GM23248 (cell line): ENCODE results near the gene CTIF. TPM values are rescaled to one million over a fixed set of nuclear protein-coding genes. Genes with fewer than 3 reads are reported as not detected.

Source experiments
- DNase-seq: peaks from one replicate; pipeline ENCODE4 v3.0.0-alpha.2; 2015
- H2AFZ ChIP-seq: fragments of 200-600 bp; sonication (generic); 2 replicates; pipeline ENCODE4 v1.6.1; 2016; ENCODE audit warnings: antibody characterized with exemption
- H3F3A ChIP-seq: fragments of 200-600 bp; sonication (generic); 2 replicates; pipeline ENCODE4 v1.6.1; 2016; ENCODE audit warnings: mild to moderate bottlenecking, antibody characterized with exemption, mixed run types; ENCODE audit not compliant: insufficient read depth
- H3K27ac ChIP-seq: fragments of 200-600 bp; sonication (generic); 2 replicates; pipeline ENCODE4 v1.5.1; 2016; ENCODE audit warnings: mild to moderate bottlenecking
- H3K27me3 ChIP-seq: fragments of 200-600 bp; sonication (generic); replicated peaks from 2 replicates; pipeline ENCODE4 v1.6.1; 2016; ENCODE audit warnings: mild to moderate bottlenecking; ENCODE audit not compliant: insufficient read depth
- H3K36me3 ChIP-seq: fragments of 200-600 bp; sonication (generic); 2 replicates; pipeline ENCODE4 v1.6.1; 2016; ENCODE audit warnings: low read depth, mild to moderate bottlenecking
- H3K4me1 ChIP-seq: fragments of 200-600 bp; sonication (generic); 2 replicates; pipeline ENCODE4 v1.6.1; 2016; ENCODE audit warnings: mild to moderate bottlenecking; ENCODE audit not compliant: insufficient read depth
- H3K4me2 ChIP-seq: fragments of 200-600 bp; sonication (generic); one replicate; pipeline ENCODE4 v1.6.1; 2016; ENCODE audit warnings: mild to moderate bottlenecking; ENCODE audit not compliant: unreplicated experiment
- H3K4me3 ChIP-seq: fragments of 200-600 bp; sonication (generic); 2 replicates; pipeline ENCODE4 v1.5.1; 2016; ENCODE audit warnings: mild to moderate bottlenecking
- H3K79me2 ChIP-seq: fragments of 200-600 bp; sonication (generic); 2 replicates; pipeline ENCODE4 v1.6.1; 2016; ENCODE audit warnings: mild to moderate bottlenecking; ENCODE audit not compliant: insufficient read depth
- H3K9ac ChIP-seq: fragments of 200-600 bp; sonication (generic); 2 replicates; pipeline ENCODE4 v1.6.1; 2016; ENCODE audit warnings: mild to moderate bottlenecking
- H3K9me2 ChIP-seq: fragments of 200-600 bp; sonication (generic); 2 replicates; pipeline ENCODE4 v1.6.1; 2016; ENCODE audit warnings: mixed run types, mild to moderate bottlenecking, moderate library complexity; ENCODE audit not compliant: insufficient read depth
- H3K9me3 ChIP-seq: fragments of 200-600 bp; sonication (generic); one replicate; pipeline ENCODE4 v1.6.1; 2017; ENCODE audit warnings: low read depth
- H4K20me1 ChIP-seq: fragments of 200-600 bp; sonication (generic); 2 replicates; pipeline ENCODE4 v1.6.0; 2016; ENCODE audit not compliant: insufficient read depth
- EZH2 ChIP-seq: fragments of 200-600 bp; sonication (generic); IDR thresholded peaks from 2 replicates; pipeline ENCODE4 v1.6.1; 2018; ENCODE audit warnings: antibody characterized with exemption, mild to moderate bottlenecking; ENCODE audit not compliant: insufficient read depth, poor library complexity, severe bottlenecking
- EZH2phosphoT487 ChIP-seq: fragments of 200-600 bp; sonication (generic); IDR thresholded peaks from 2 replicates; pipeline ENCODE4 v1.6.1; 2018; ENCODE audit warnings: antibody characterized with exemption, moderate library complexity, mild to moderate bottlenecking, low read depth; ENCODE audit not compliant: insufficient read depth
- WGBS, 2 experiments: methylation state at CpG; one replicate each; pipeline ENCODE4 v1.1.6; 2015 to 2017; ENCODE audit warnings: low lambda C conversion rate in 2 of 2, low coverage in 1 of 2; ENCODE audit errors: missing lambda C conversion rate in 2 of 2; 5-methylcytosine and 5-hydroxymethylcytosine counted together
- in situ Hi-C: fragments of 300-500 bp; cut with MboI; formaldehyde crosslinking; loops from 2 replicates; pipeline ENCODE4 v1.15.0; 2020
- polyA plus RNA-seq: library from polyadenylated mRNA; unstranded; fragments of >200 nt; fragmentation: Nextera tagmentation; extraction: Ambion mirVana; gene quantifications from 2 replicates; pipeline ENCODE4 v1.2.1, GENCODE V29; 2016
- total RNA-seq: library from RNA; depleted of rRNA; stranded (reverse); fragments of >200 nt; shearing (Covaris generic); gene quantifications from 2 replicates; pipeline ENCODE4 v1.2.3, GENCODE V29; 2014

Gene CTIF
- total and polyA plus RNA-seq, 2 experiments from 2014 or later: 21.5 to 46.8 TPM

DNA sequence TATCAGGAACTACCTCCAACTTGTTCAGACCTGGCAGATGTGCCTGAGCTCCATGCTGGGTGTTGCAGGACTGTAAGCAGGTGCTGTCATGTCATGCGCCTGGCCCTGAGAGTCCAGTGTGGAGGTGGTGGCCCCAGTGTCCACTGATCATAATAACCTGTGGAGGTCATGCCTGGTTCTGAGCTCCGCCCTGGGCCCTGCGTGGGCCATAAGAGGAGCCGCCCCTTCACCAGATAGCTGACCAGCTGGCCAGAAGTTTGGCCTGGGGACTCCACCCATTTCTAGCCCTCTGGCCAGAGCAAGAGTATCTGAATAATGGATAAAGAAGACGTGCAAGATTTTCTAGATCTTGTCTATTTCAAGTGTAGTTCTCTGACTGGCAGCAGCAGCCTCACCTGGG, 72.4 kb downstream of the CTIF start:
- Histone ChIP-seq H3F3A (0 out of 2 replicates have a peak, but pooled peaks cover 7% of the 10 kb centered on the region), H3K79me2 (peaks cover 100% of the 10 kb centered on the region), H3K27ac (no peak overlapping the region), H4K20me1 (peaks cover 20% of the 10 kb centered on the region; the same call in 1 of the 2 replicates), H3K9me3 (no peaks in the 10 kb centered on the region), H3K4me1 (peaks cover 28% of the 10 kb centered on the region), H3K9me2 (no peaks in the 10 kb centered on the region), H3K9ac (no peak overlapping the region), H2AFZ (no peak overlapping the region), H3K27me3 (no peaks in the 10 kb centered on the region), H3K4me2 (no peak overlapping the region), H3K4me3 (no peak overlapping the region), H3K36me3 (no peaks in the 10 kb centered on the region)
- 87 to 89% methylated on average over 5 of the region's 5 CpGs for WGBS, 2 experiments
- in situ Hi-C loops: no loop called here
- no peak for TF ChIP-seq EZH2
- TF ChIP-seq EZH2phosphoT487: no peak
- no peak for DNase-seq

DNA sequence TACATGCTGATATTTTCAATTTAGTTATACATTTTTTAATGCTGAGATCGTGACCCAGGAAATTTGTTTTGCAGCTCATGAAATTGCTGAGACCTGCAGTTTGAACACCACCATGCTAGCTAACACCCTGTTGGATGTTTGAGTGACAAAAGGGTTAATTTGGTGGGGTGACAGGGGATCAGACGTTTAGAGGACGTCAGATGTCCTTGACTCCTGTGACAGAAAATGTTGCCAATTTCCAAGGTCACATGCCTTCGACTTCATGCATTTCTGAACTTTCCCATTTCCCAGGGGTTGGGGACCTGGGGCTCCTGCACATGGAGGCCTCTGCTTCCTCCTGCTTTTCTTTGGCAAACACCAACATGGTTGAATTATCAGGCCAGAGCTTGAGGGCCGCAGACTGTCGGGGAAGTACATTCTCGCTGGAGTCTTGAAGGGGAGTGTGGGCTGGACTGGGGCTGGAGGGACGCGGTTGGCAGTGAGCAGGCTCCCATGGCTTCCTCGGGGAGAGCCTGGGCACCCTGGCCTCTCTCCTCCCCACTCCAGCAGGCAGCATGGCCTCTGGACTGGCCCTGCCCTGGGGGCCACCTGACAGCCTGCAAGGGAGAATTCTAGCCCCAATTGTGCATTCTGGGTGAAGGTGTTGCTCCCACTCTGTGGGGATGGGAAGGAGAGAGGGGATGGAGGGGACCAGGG, 73.1 kb downstream of the CTIF start:
- no peak for DNase-seq
- peaks cover 15% of the 10 kb centered on the region; the same call in 1 of the 2 replicates for H4K20me1 ChIP-seq
- in situ Hi-C loops: no loop called here

DNA sequence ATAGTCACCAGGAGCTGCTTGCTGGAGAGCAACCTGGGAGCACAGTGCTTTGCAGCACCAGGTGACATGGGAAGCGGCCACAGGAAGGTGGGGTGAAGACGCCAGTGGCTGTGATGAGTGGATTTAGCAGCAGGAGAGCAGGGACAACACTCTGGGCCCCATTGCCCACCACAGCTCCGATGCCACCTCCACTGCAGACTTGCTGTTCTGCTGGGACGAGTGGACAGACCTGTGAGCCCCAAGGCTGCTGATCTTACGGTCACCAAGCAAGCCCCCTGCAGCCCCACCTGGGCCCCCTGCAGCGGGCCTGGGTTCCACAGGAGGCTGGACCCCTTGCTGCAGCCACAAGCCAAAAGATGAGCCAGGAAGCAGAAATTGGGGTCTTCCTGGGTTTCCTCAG, 73.7 kb downstream of the CTIF start:
- H3K27ac ChIP-seq: no peak overlapping the region
- H3K79me2 ChIP-seq: peaks cover 100% of the 10 kb centered on the region
- no peaks in the 10 kb centered on the region for H3K9me3 ChIP-seq

More for the DNA sequence above, 73.1 kb downstream of the CTIF start:
- Histone ChIP-seq H3K9me3 (no peaks in the 10 kb centered on the region), H3K4me3 (no peak overlapping the region), H3K9me2 (no peaks in the 10 kb centered on the region), H3K27me3 (no peaks in the 10 kb centered on the region), H3F3A (0 out of 2 replicates have a peak, but pooled peaks cover 7% of the 10 kb centered on the region), H3K4me2 (no peak overlapping the region), H2AFZ (no peak overlapping the region), H3K27ac (no peak overlapping the region), H3K79me2 (peaks cover 100% of the 10 kb centered on the region), H3K36me3 (no peaks in the 10 kb centered on the region), H3K4me1 (peaks cover 24% of the 10 kb centered on the region), H3K9ac (no peak overlapping the region)
- TF ChIP-seq EZH2phosphoT487: no peak
- no peak for TF ChIP-seq EZH2
- WGBS, 2 experiments: 79 to 81% methylated on average over 10 of the region's 10 CpGs

DNA sequence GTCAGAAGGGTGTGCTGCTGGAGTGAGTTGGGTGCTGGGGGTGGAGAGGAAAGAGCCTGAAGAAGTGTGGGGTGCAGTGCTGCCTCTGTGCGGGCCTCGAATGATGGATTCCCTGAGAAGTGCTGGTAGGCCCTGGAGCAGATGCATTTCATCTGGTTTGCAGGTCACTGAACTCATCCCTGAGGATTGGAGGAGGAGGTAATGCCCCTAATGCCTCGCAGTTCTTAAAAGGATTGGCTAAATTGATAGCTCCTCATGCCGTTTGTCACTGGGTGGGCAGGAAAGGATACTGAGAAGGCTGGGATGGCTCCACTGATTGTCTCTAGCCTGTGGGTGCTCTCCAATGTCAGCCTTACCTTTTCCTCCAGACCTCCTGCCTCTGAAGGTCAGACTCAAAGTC, 74.1 kb downstream of the CTIF start:
- 0 out of 2 replicates have a peak, but pooled peaks cover under 1% of the 10 kb centered on the region for H3F3A ChIP-seq
- in situ Hi-C loops: no loop called here
- TF ChIP-seq EZH2phosphoT487 (no peak), EZH2 (no peak)
- H3K9ac ChIP-seq: no peak overlapping the region
- no peak overlapping the region for H2AFZ ChIP-seq
- peaks cover 14% of the 10 kb centered on the region for H3K4me1 ChIP-seq
- H3K36me3 ChIP-seq: no peaks in the 10 kb centered on the region
- H3K4me3 ChIP-seq: no peak overlapping the region
- no peaks in the 10 kb centered on the region for H3K9me3 ChIP-seq
- H3K79me2 ChIP-seq: peaks cover 100% of the 10 kb centered on the region
- WGBS, 2 experiments: 73 to 76% methylated on average over 4 of the region's 4 CpGs
- H3K27ac ChIP-seq: no peak overlapping the region
- H3K9me2 ChIP-seq: no peaks in the 10 kb centered on the region
- no peak for DNase-seq
- no peaks in the 10 kb centered on the region for H3K27me3 ChIP-seq
- H3K4me2 ChIP-seq: no peak overlapping the region
- H4K20me1 ChIP-seq: peaks cover 10% of the 10 kb centered on the region; the same call in 1 of the 2 replicates

More for the DNA sequence above, 73.7 kb downstream of the CTIF start:
- Histone ChIP-seq H3K36me3 (no peaks in the 10 kb centered on the region), H2AFZ (no peak overlapping the region), H3F3A (0 out of 2 replicates have a peak, but pooled peaks cover 5% of the 10 kb centered on the region), H3K9ac (no peak overlapping the region), H3K4me3 (no peak overlapping the region), H3K4me2 (no peak overlapping the region), H4K20me1 (peaks cover 10% of the 10 kb centered on the region; the same call in 1 of the 2 replicates), H3K9me2 (no peaks in the 10 kb centered on the region), H3K27me3 (no peaks in the 10 kb centered on the region), H3K4me1 (peaks cover 18% of the 10 kb centered on the region)
- 87 to 100% methylated on average over 2 to 6 of the region's 6 CpGs for WGBS, 2 experiments
- in situ Hi-C loops: no loop called here
- TF ChIP-seq EZH2 (no peak), EZH2phosphoT487 (no peak)
- DNase-seq: no peak
